Nephron progenitor cell (in vitro differentiated cells): ENCODE measurements around the gene FRMD4A.
"Not testable (repeated sequence)": the region's sequence is repeated elsewhere in the genome, so short reads cannot be mapped to it uniquely, and the experiment has no call there.

Experiments used
- DNase-seq: peaks from one replicate; pipeline ENCODE4 v3.0.0; 2021
- H3K27ac Mint-ChIP-seq: 2 replicates; pipeline ENCODE4 v1.8.0; 2021; ENCODE audit warnings: mild to moderate bottlenecking, moderate library complexity, mixed read lengths
- H3K27me3 Mint-ChIP-seq: 2 replicates; pipeline ENCODE4 v1.8.0; 2021; ENCODE audit warnings: mild to moderate bottlenecking, low read depth, mixed read lengths; ENCODE audit not compliant: poor library complexity
- H3K36me3 Mint-ChIP-seq: 2 replicates; pipeline ENCODE4 v1.8.0; 2021; ENCODE audit warnings: low read depth, mixed read lengths
- H3K4me1 Mint-ChIP-seq: 2 replicates; pipeline ENCODE4 v1.8.0; 2021; ENCODE audit warnings: mixed read lengths
- H3K4me3 Mint-ChIP-seq: 2 replicates; pipeline ENCODE4 v1.8.0; 2021; ENCODE audit warnings: mild to moderate bottlenecking, moderate library complexity, mixed read lengths
- H3K9me3 Mint-ChIP-seq: 2 replicates; pipeline ENCODE4 v1.8.0; 2021; ENCODE audit warnings: mild to moderate bottlenecking, moderate library complexity, mixed read lengths
- CTCF ChIP-seq: fragments of 200-600 bp; sonication (generic); IDR thresholded peaks from 2 replicates; pipeline ENCODE4 v1.5.0; 2021; ENCODE audit warnings: antibody characterized with exemption

FRMD4A gene

DNA sequence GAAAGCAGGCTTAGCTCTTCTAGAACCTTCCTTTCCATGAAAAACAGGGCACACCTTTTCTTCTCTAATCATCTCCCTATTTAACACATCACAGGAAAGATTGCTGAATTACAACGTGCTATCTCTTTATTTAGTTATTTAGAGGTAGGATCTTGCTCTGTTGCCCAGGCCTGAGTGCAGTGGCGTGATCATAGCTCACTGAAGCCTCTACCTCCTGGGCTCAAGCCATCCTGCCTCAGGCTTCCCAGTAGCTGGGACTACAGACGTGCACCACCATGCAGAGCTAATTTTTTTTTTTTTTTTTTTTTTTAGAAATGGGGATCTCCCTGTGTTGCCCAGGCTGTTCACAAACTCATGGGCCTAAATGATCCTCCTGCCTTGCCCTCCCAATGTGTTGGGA lies 492.8 kb downstream of the FRMD4A start:
- Mint-ChIP-seq H3K4me1 (peaks cover 23% of the 10 kb centered on the region), H3K36me3 (peaks cover 36% of the 10 kb centered on the region), H3K4me3 (no peak overlapping the region), H3K27me3 (no peaks in the 10 kb centered on the region), H3K27ac (no peak overlapping the region), H3K9me3 (peaks cover 21% of the 10 kb centered on the region)
- DNase-seq = no peak
- no peak for TF ChIP-seq CTCF

DNA sequence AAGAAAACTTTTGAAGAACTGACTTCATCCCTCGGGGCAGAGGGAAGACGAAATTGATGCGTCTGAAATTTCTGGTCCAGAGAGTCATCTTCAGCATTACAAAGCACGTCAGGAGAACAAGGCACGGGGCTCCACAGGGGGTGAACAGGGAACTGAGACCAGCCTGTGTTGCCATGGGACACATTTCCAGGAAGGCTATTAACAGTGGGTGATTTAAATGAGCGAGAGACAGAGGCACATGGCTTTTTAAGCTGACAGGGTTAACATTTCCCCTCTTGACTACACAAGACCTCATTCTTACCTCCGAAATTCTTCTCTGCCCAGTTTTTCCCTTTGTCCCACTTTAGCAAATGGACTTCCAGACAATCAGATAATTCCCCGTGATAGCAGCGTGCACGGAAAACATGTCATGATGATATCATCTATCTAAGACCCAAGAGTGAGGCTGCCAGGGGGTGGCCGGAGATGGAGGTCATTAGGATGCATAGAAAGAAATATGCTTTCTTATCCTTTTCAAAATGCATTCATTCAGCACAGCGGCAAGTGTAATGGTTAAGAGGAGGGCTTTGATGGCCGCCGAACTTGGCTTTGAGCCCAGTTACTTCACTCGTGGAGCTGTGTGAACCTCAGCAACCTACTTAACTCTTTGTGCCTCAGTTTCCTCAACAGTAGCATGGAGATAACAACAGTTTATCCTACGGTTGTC lies 496.0 kb downstream of the FRMD4A start:
- Mint-ChIP-seq H3K4me1 (peaks cover 28% of the 10 kb centered on the region), H3K36me3 (peaks cover 20% of the 10 kb centered on the region), H3K27ac (no peak overlapping the region), H3K9me3 (no peaks in the 10 kb centered on the region), H3K4me3 (no peak overlapping the region), H3K27me3 (no peaks in the 10 kb centered on the region)
- no peak for TF ChIP-seq CTCF
- no peak for DNase-seq

- DNase-seq = no peak
- Mint-ChIP-seq H3K4me1 (peaks cover 27% of the 10 kb centered on the region), H3K27me3 (peaks cover 13% of the 10 kb centered on the region), H3K27ac (peak overlapping the region; percentile 43), H3K36me3 (peaks cover 24% of the 10 kb centered on the region), H3K4me3 (no peak overlapping the region), H3K9me3 (no peaks in the 10 kb centered on the region)
- TF ChIP-seq CTCF = no peak
Measured at GRCh38 chr10:13831711-13832141, 499.0 kb downstream of the FRMD4A start.

DNA sequence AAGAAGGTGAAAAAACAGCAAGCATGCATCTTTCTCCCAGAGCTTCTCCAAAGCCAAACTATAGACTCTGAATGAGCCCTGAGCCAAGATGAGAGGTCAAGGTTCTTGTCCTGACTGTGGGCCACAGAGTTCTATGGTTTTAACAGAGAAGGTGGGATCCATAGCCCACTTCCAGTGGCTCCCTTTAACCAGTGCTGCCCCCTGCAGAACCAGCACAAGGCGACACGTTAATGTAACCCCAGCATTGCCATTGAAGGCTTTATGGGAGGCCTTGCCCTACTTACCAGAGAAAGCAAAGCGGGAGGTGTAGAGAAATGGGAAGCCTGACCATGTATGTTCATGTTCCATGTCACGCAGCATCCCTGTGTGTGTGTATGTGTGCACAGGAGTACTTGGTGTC lies 500.3 kb downstream of the FRMD4A start:
- DNase-seq = no peak
- TF ChIP-seq CTCF = no peak
- Mint-ChIP-seq H3K4me3 (no peak overlapping the region), H3K36me3 (peaks cover 24% of the 10 kb centered on the region), H3K4me1 (peaks cover 27% of the 10 kb centered on the region), H3K9me3 (no peaks in the 10 kb centered on the region), H3K27ac (no peak overlapping the region), H3K27me3 (peaks cover 21% of the 10 kb centered on the region)

DNA sequence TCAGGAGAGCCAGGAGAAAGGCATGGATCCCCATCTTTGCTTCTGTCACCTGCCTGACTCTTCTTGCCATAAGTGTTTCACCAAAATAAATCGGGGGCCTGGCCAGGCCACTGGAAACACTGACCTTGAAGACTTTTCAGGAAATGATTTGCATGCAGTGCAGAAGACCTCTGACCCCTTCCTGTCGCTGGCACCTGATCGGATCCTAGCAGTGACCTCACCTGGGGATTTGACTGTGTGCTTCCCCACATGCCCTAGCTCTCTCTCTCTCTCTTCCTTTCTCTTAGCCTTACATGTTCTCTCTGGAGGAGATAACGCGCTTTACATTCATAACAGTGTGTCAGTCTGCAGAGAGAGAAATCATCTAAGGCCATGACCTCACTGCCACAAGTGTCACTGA lies 500.9 kb downstream of the FRMD4A start:
- H3K9me3 Mint-ChIP-seq = no peaks in the 10 kb centered on the region
- H3K27me3 Mint-ChIP-seq = peaks cover 21% of the 10 kb centered on the region
- H3K36me3 Mint-ChIP-seq = peaks cover 24% of the 10 kb centered on the region
- no peak overlapping the region for H3K4me3 Mint-ChIP-seq
- DNase-seq = no peak
- no peak for TF ChIP-seq CTCF
- peaks cover 23% of the 10 kb centered on the region for H3K4me1 Mint-ChIP-seq
- peak overlapping the region; percentile 68 for H3K27ac Mint-ChIP-seq

GRCh38 chr10:13828284-13828683 lies 502.4 kb downstream of the FRMD4A start:
- DNase-seq, H3K9me3 Mint-ChIP-seq, H3K4me3 Mint-ChIP-seq, H3K27ac Mint-ChIP-seq: not testable (repeated sequence)
- H3K36me3 Mint-ChIP-seq = peaks cover 20% of the 10 kb centered on the region
- H3K27me3 Mint-ChIP-seq = peaks cover 25% of the 10 kb centered on the region
- H3K4me1 Mint-ChIP-seq = peaks cover 22% of the 10 kb centered on the region
